Endothelial cell of umbilical vein (primary cell): ENCODE results near the gene GP9. TPM values are rescaled to one million over a fixed set of nuclear protein-coding genes. Genes with fewer than 3 reads are reported as not detected.

ENCODE experiments used
- BruUV-seq: library from RNA; stranded (reverse); fragments of 400-500 nt; replicated peaks from 2 replicates; lab custom pipeline; 2021; lab: Mats Ljungman, UMichigan
- CTCF ChIA-PET: fragments of 300-600, 350-600 bp; sonication (Branson Sonifier 250); formaldehyde crosslinking; loops from one replicate; lab custom pipeline; 2021; ENCODE audit warnings: antibody characterized with exemption, inconsistent platforms; lab: Charles Lee
- POLR2A ChIA-PET: fragments of 300-600, 350-600 bp; sonication (Branson Sonifier 250); formaldehyde crosslinking; loops from one replicate; lab custom pipeline; 2021; ENCODE audit warnings: antibody characterized with exemption, inconsistent platforms; lab: Charles Lee
- DNase-seq: peaks from one replicate; pipeline ENCODE4 v3.0.0-alpha.2; 2011; ENCODE audit warnings: low read depth, low spot score
- FAIRE-seq: peaks from 2 replicates; lab custom pipeline; 2011; peaks lifted over from hg19 to GRCh38; lab: Jason Lieb, UNC
- H2AFZ ChIP-seq: 2 replicates; pipeline ENCODE4 v1.6.0; 2012; ENCODE audit warnings: low read depth, low read length, control low read depth, inconsistent platforms
- H3K27ac ChIP-seq: 2 replicates; pipeline ENCODE4 v1.5.1; 2011; ENCODE audit warnings: low read depth, mild to moderate bottlenecking, control low read depth, low read length, moderate library complexity; ENCODE audit not compliant: insufficient read depth
- H3K27me3 ChIP-seq, 2 experiments: 2 replicates each; pipeline versions ENCODE4 v1.6.0 to v1.6.1; 2011; ENCODE audit warnings: low read length in 2 of 2, mixed read lengths in 1 of 2; ENCODE audit not compliant: control insufficient read depth in 2 of 2, insufficient read depth in 2 of 2
- H3K36me3 ChIP-seq, 2 experiments: 2 replicates in 1 of 2; 3 replicates in 1 of 2; pipeline ENCODE4 v1.5.1; 2011; ENCODE audit warnings: low read length in 2 of 2, mild to moderate bottlenecking in 1 of 2, moderate library complexity in 1 of 2; ENCODE audit not compliant: control insufficient read depth in 2 of 2, insufficient read depth in 2 of 2; ENCODE audit errors: extremely low read depth in 1 of 2
- H3K4me1 ChIP-seq: 3 replicates; pipeline ENCODE4 v1.5.1; 2011; ENCODE audit warnings: mild to moderate bottlenecking, low read length; ENCODE audit not compliant: control insufficient read depth, insufficient read depth; ENCODE audit errors: extremely low read depth
- H3K4me2 ChIP-seq: 2 replicates; pipeline ENCODE4 v1.6.1; 2011; ENCODE audit warnings: low read length, control low read depth, mixed read lengths; ENCODE audit not compliant: insufficient read depth
- H3K4me3 ChIP-seq, 3 experiments: fragments of 200-600 bp in 1 of 3; sonication (generic), shearing (Covaris generic) in 1 of 3; replicated peaks in 1 of 3; 2 replicates each; pipeline ENCODE4 v1.5.1; 2011 to 2016; ENCODE audit warnings: control low read depth in 3 of 3, low read length in 3 of 3, mild to moderate bottlenecking in 2 of 3, inconsistent platforms in 1 of 3, low read depth in 1 of 3, moderate library complexity in 1 of 3; ENCODE audit not compliant: insufficient read depth in 1 of 3
- H3K79me2 ChIP-seq: 2 replicates; pipeline ENCODE4 v1.6.0; 2012; ENCODE audit warnings: low read length, inconsistent platforms; ENCODE audit not compliant: control insufficient read depth, insufficient read depth
- H3K9ac ChIP-seq: replicated peaks from 2 replicates; pipeline ENCODE3; 2011; ENCODE audit warnings: low read length, control low read depth; ENCODE audit not compliant: insufficient read depth; ENCODE audit errors: extremely low read depth
- H3K9me1 ChIP-seq: replicated peaks from 3 replicates; pipeline ENCODE4 v1.6.0; 2011; ENCODE audit warnings: mild to moderate bottlenecking, low read length; ENCODE audit not compliant: control insufficient read depth, insufficient read depth; ENCODE audit errors: extremely low read depth
- H3K9me3 ChIP-seq: replicated peaks from 2 replicates; pipeline ENCODE4 v1.5.1; 2012; ENCODE audit warnings: low read length, inconsistent platforms; ENCODE audit not compliant: control insufficient read depth, insufficient read depth
- H4K20me1 ChIP-seq: replicated peaks from 2 replicates; pipeline ENCODE3; 2011; ENCODE audit warnings: mild to moderate bottlenecking, low read length; ENCODE audit not compliant: control insufficient read depth, insufficient read depth; ENCODE audit errors: extremely low read depth
- CTCF ChIP-seq, 2 donors: IDR thresholded peaks; 1 replicate in 1 of 2; 2 replicates in 1 of 2; pipeline ENCODE4 v1.5.1; 2011; ENCODE audit warnings: low read length in 2 of 2, mild to moderate bottlenecking in 2 of 2, moderate library complexity in 2 of 2, control low read depth in 1 of 2, inconsistent platforms in 1 of 2, low read depth in 1 of 2; ENCODE audit not compliant: insufficient read depth in 1 of 2; ENCODE audit errors: extremely low read depth in 1 of 2
- EZH2 ChIP-seq: IDR thresholded peaks from 2 replicates; pipeline ENCODE4 v1.6.1; 2012; ENCODE audit warnings: borderline replicate concordance, low read depth, mild to moderate bottlenecking, moderate library complexity, low read length, inconsistent platforms; ENCODE audit not compliant: severe bottlenecking
- FOS ChIP-seq: IDR thresholded peaks from 2 replicates; pipeline ENCODE4 v1.6.1; 2011; ENCODE audit warnings: mild to moderate bottlenecking, low read length, moderate library complexity, borderline replicate concordance; ENCODE audit not compliant: insufficient read depth
- GATA2 ChIP-seq: IDR thresholded peaks from 2 replicates; pipeline ENCODE4 v1.7.0; 2011; ENCODE audit warnings: low read depth, mild to moderate bottlenecking, moderate library complexity, mixed read lengths, low read length; ENCODE audit not compliant: insufficient read length, insufficient read depth
- JUN ChIP-seq: IDR thresholded peaks from 2 replicates; pipeline ENCODE4 v1.6.1; 2011; ENCODE audit warnings: borderline replicate concordance, low read depth; ENCODE audit not compliant: insufficient read length, insufficient read depth
- MAX ChIP-seq: IDR thresholded peaks from 2 replicates; pipeline ENCODE4 v1.6.1; 2011; ENCODE audit not compliant: insufficient read depth, insufficient read length
- MYC ChIP-seq: IDR thresholded peaks from one replicate; pipeline ENCODE4 v1.6.1; 2011; ENCODE audit warnings: mild to moderate bottlenecking, low read depth, low read length
- POLR2A ChIP-seq: IDR thresholded peaks from 2 replicates; pipeline ENCODE4 v1.6.1; 2012; ENCODE audit warnings: low read depth, mild to moderate bottlenecking, control low read depth, low read length
- POLR2AphosphoS5 ChIP-seq: IDR thresholded peaks from 2 replicates; pipeline ENCODE4 v1.6.1; 2012; ENCODE audit warnings: low read depth, mild to moderate bottlenecking, control low read depth, low read length, moderate library complexity; ENCODE audit not compliant: insufficient read depth
- dilution Hi-C: fragments of 300-500 bp; cut with MboI; formaldehyde crosslinking; loops from one replicate; pipeline ENCODE4 v1.15.0; 2019; ENCODE audit warnings: low sequenced_read_pairs; ENCODE audit not compliant: extremely low pct_ligation_motif_present
- intact Hi-C: fragments of 100-400 bp; cut with micrococcal nuclease; formaldehyde crosslinking; loops from one replicate; pipeline ENCODE4 v1.10.0; 2022
- polyA plus RNA-seq, 4 experiments: library from polyadenylated mRNA; depleted of rRNA in 3 of 4; stranded (reverse) in 3 of 4; unstranded in 1 of 4; fragments of >200 nt; gene quantifications; 2 replicates each; pipeline versions ENCODE4 v1.2.1 to v1.2.3, GENCODE V29; 2011 to 2012; ENCODE audit warnings: missing spikeins in 1 of 4
- total RNA-seq: library from RNA; stranded (reverse); gene quantifications from 2 replicates; pipeline ENCODE4 v1.2.3, GENCODE V29; 2021

GP9 gene
- total and polyA plus RNA-seq, 2 donors (not counting 3 experiments of a cell fraction or from before 2014, with no cell fraction given): not detected

- Histone ChIP-seq H3K79me2 (no peaks in the 10 kb centered on the region), H2AFZ (no peak overlapping the region), H3K4me3 (no peak overlapping the region), H4K20me1 (no peaks in the 10 kb centered on the region), H3K27ac (no peak overlapping the region), H3K4me1 (peaks cover 7% of the 10 kb centered on the region), H3K9me3 (no peaks in the 10 kb centered on the region), H3K9ac (no peak overlapping the region), H3K27me3 (no peaks in the 10 kb centered on the region), H3K36me3 (no peaks in the 10 kb centered on the region), H3K4me2 (no peak overlapping the region), H3K9me1 (no peaks in the 10 kb centered on the region)
- dilution Hi-C loops: no loop called here
- TF ChIP-seq POLR2A (no peak), CTCF (IDR thresholded peaks at IDR 0.05; ENCODE audit: extremely low read depth in 1 of 2, insufficient read depth in 1 of 2, low read depth in 1 of 2, low read length in 2 of 2) (no peak), GATA2 (no peak), EZH2 (no peak)
- FAIRE-seq (no peak), DNase-seq (no peak)
- intact Hi-C loops: no loop called here
- POLR2A ChIA-PET: no interaction called here
- CTCF ChIA-PET: interaction anchor here (1.3 to 1.8 kb wide), 3 partner anchors 13 to 61 kb away, joined by 3 to 7 read pairs (median 4); no protein-coding TSS in a partner anchor
- no TSS peak for BruUV-seq
These were observed 28.9 kb upstream of the GP9 start for GRCh38 chr3:129031476-129032215.

GRCh38 chr3:129032716-129033115 lies 27.9 kb upstream of the GP9 start:
- Histone ChIP-seq H3K9ac (no peak overlapping the region), H3K4me3 (no peak overlapping the region), H3K79me2 (no peaks in the 10 kb centered on the region), H3K27ac (no peak overlapping the region), H3K4me2 (no peak overlapping the region), H3K36me3 (no peaks in the 10 kb centered on the region), H4K20me1 (no peaks in the 10 kb centered on the region), H3K4me1 (no peaks in the 10 kb centered on the region), H3K9me3 (no peaks in the 10 kb centered on the region), H3K9me1 (no peaks in the 10 kb centered on the region), H3K27me3 (no peaks in the 10 kb centered on the region), H2AFZ (no peak overlapping the region)
- intact Hi-C loops (no loop called here), dilution Hi-C loops (no loop called here)
- POLR2A ChIA-PET: no interaction called here
- CTCF ChIA-PET: interaction anchor here (1.3 to 1.8 kb wide), 3 partner anchors 12 to 63 kb away, joined by 3 to 4 read pairs (median 4); no protein-coding TSS in a partner anchor
- DNase-seq (no peak), FAIRE-seq (no peak)
- TF ChIP-seq CTCF (IDR thresholded peaks at IDR 0.05; ENCODE audit: extremely low read depth in 1 of 2, insufficient read depth in 1 of 2, low read depth in 1 of 2, low read length in 2 of 2) (no peak), FOS (no peak), POLR2AphosphoS5 (no peak), MYC (no peak), MAX (no peak), POLR2A (no peak), GATA2 (no peak), EZH2 (no peak), JUN (no peak)
- no TSS peak for BruUV-seq
